ENCODE measurements around the gene KPNA6.
"Not testable (repeated sequence)": the region's sequence is repeated elsewhere in the genome, so short reads cannot be mapped to it uniquely, and the experiment has no call there.

The KPNA6 gene

GRCh38 chr1:32142446-32143301 is 34.8 kb downstream of the KPNA6 start:
- no peak for DNase-seq (ENCODE audit: low spot score)

GRCh38 chr1:32143302-32143695 is 35.4 kb downstream of the KPNA6 start:
- DNase-seq (ENCODE audit: low spot score): not testable (repeated sequence)

- no peak for DNase-seq (ENCODE audit: low spot score)
Observed at GRCh38 chr1:32144033-32144432, 36.2 kb downstream of the KPNA6 start.

GRCh38 chr1:32147799-32148198 is 39.9 kb downstream of the KPNA6 start:
- DNase-seq (ENCODE audit: low spot score): not testable (repeated sequence)

GRCh38 chr1:32150847-32151246 is 43.0 kb downstream of the KPNA6 start:
- no peak for DNase-seq (ENCODE audit: low spot score)

- no peak for DNase-seq (ENCODE audit: low spot score)
Observed at GRCh38 chr1:32151319-32151787, 43.5 kb downstream of the KPNA6 start.

- no peak for DNase-seq (ENCODE audit: low spot score)
Observed at GRCh38 chr1:32159189-32159588, 51.3 kb downstream of the KPNA6 start.

GRCh38 chr1:32163405-32163804 is 55.5 kb downstream of the KPNA6 start:
- no peak for DNase-seq (ENCODE audit: low spot score)

- not testable (repeated sequence) for DNase-seq (ENCODE audit: low spot score)
Observed at GRCh38 chr1:32165633-32166032, 57.8 kb downstream of the KPNA6 start.

GRCh38 chr1:32170991-32171390 is 63.1 kb downstream of the KPNA6 start:
- no peak for DNase-seq (ENCODE audit: low spot score)

GRCh38 chr1:32172621-32173245 is 64.9 kb downstream of the KPNA6 start:
- no peak for DNase-seq (ENCODE audit: low spot score)

- DNase-seq (ENCODE audit: low spot score): no peak
Observed at GRCh38 chr1:32178380-32179192, 70.7 kb downstream of the KPNA6 start.

GRCh38 chr1:32179193-32179442 is 71.3 kb downstream of the KPNA6 start:
- DNase-seq (ENCODE audit: low spot score): no peak

- peak; percentile 94 for DNase-seq (ENCODE audit: low spot score)
Observed at GRCh38 chr1:32179443-32180185, 71.8 kb downstream of the KPNA6 start, which contains the start of gene TXLNA. TXLNA (plus strand) TSS chr1:32179675; CDS start chr1:32180346, 671 bp downstream.

GRCh38 chr1:32180186-32181060 is 72.6 kb downstream of the KPNA6 start:
- no peak for DNase-seq (ENCODE audit: low spot score)

GRCh38 chr1:32181065-32181464 is 73.2 kb downstream of the KPNA6 start:
- DNase-seq (ENCODE audit: low spot score): no peak

GRCh38 chr1:32181563-32181962 is 73.7 kb downstream of the KPNA6 start:
- DNase-seq (ENCODE audit: low spot score): no peak

- DNase-seq (ENCODE audit: low spot score): no peak
Observed at GRCh38 chr1:32182060-32182459, 74.2 kb downstream of the KPNA6 start.

GRCh38 chr1:32184650-32185049 is 76.8 kb downstream of the KPNA6 start:
- DNase-seq (ENCODE audit: low spot score): no peak

- DNase-seq (ENCODE audit: low spot score): no peak
Observed at GRCh38 chr1:32186077-32186476, 78.2 kb downstream of the KPNA6 start.

GRCh38 chr1:32186491-32186890 is 78.6 kb downstream of the KPNA6 start:
- DNase-seq (ENCODE audit: low spot score): no peak
